Subcutaneous abdominal adipose tissue (tissue), 5 donors: Measurements from ENCODE around the gene TACR3.
"Not testable (repeated sequence)": the region's sequence is repeated elsewhere in the genome, so short reads cannot be mapped to it uniquely, and the experiment has no call there.

Experiments used
- H3K27ac ChIP-seq: one replicate; pipeline ENCODE4 v1.7.0; 2013; ENCODE audit warnings: low read depth, mild to moderate bottlenecking, inconsistent platforms, low read length, moderate library complexity
- H3K27me3 ChIP-seq, 5 donors: one replicate each; pipeline ENCODE4 v1.7.0; 2013; ENCODE audit warnings: low read length in 5 of 5, inconsistent platforms in 1 of 5; ENCODE audit not compliant: control insufficient read depth in 5 of 5, insufficient read depth in 4 of 5
- H3K36me3 ChIP-seq, 5 donors: one replicate each; pipeline ENCODE4 v1.7.0; 2013; ENCODE audit warnings: low read length in 5 of 5; ENCODE audit not compliant: control insufficient read depth in 5 of 5, insufficient read depth in 5 of 5
- H3K4me1 ChIP-seq, 5 donors: one replicate each; pipeline ENCODE4 v1.7.0; 2013; ENCODE audit warnings: low read length in 5 of 5, mild to moderate bottlenecking in 3 of 5, moderate library complexity in 1 of 5; ENCODE audit not compliant: control insufficient read depth in 5 of 5, insufficient read depth in 5 of 5
- H3K4me3 ChIP-seq, 5 donors: one replicate each; pipeline ENCODE4 v1.7.0; 2013; ENCODE audit warnings: low read length in 5 of 5, low read depth in 1 of 5
- H3K9ac ChIP-seq, 5 donors: one replicate each; pipeline ENCODE4 v1.7.0; 2013; ENCODE audit warnings: low read length in 5 of 5, mild to moderate bottlenecking in 4 of 5, moderate library complexity in 3 of 5
- H3K9me3 ChIP-seq, 5 donors: one replicate each; pipeline ENCODE4 v1.7.0; 2013; ENCODE audit warnings: low read length in 5 of 5; ENCODE audit not compliant: control insufficient read depth in 5 of 5
- donor health status: healthy.
- donor health status: healthy.
- donor health status: healthy.
- donor health status: healthy.
- donor health status: healthy.

TACR3 gene, protein sequence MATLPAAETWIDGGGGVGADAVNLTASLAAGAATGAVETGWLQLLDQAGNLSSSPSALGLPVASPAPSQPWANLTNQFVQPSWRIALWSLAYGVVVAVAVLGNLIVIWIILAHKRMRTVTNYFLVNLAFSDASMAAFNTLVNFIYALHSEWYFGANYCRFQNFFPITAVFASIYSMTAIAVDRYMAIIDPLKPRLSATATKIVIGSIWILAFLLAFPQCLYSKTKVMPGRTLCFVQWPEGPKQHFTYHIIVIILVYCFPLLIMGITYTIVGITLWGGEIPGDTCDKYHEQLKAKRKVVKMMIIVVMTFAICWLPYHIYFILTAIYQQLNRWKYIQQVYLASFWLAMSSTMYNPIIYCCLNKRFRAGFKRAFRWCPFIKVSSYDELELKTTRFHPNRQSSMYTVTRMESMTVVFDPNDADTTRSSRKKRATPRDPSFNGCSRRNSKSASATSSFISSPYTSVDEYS

DNA sequence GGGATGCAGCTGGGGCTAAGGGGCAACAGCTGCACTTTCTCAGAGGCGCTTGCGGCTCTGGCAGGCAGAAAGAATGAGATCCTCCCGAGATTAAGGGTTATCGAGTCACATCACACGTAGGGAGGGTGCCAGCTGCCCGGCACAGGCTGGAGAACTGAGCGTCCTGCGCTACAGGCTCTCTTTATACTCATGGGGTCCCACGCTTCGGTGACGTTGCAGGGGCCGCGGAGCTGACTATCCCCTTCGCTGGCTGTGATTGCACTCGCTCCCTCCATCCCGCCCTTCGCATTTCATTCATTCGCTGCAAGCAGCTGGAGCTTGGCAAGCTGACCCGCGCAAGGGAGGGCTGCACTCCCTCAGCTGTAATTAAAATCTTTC, at the start of gene TACR3:
TACR3 (minus strand) TSS at position 156 of the 378 bp plus-strand sequence. CDS start 310 bp downstream, outside the sequence.
- Histone ChIP-seq H3K9ac (no peak within 1 kb of the TSS), H3K4me3 (peak within 1 kb of the TSS in 4 of 5 donors; percentile 27 to 41 (median 30)), H3K27ac (no peak within 1 kb of the TSS), H3K27me3 (peaks cover 5 to 14% (median 12%) of the 10 kb centered on the region in 5 donors), H3K36me3 (no peaks in the 10 kb centered on the region), H3K4me1 (peaks cover 0 to 14% (median 9%) of the 10 kb centered on the region in 5 donors), H3K9me3 (no peaks in the 10 kb centered on the region)

DNA sequence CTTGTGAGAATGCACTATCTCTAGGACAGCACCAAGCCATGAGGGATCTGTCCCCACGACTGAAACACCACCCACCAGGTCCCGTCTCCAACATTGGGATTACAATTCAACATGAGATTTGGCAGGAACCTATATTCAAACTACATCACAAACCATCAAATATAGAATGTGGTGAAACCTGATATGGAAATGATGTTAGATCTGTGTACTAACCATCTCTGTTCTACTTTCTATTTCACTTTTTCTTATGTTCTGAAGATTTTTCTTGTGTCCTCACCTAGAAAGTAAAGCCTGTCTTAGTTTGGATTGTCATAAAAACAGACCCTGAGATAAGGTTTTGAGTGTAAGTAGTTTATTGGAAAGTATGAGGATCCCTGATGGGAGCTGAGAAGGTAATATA, 37.8 kb upstream of the TACR3 start:
- H3K4me3 ChIP-seq = no peak overlapping the region
- H3K27ac ChIP-seq = no peak overlapping the region
- H3K4me1 ChIP-seq = no peaks in the 10 kb centered on the region
- H3K9ac ChIP-seq = no peak overlapping the region
- no peaks in the 10 kb centered on the region for H3K27me3 ChIP-seq
- H3K36me3 ChIP-seq = no peaks in the 10 kb centered on the region
- peaks cover 0 to under 1% (median 0%) of the 10 kb centered on the region in 5 donors for H3K9me3 ChIP-seq

DNA sequence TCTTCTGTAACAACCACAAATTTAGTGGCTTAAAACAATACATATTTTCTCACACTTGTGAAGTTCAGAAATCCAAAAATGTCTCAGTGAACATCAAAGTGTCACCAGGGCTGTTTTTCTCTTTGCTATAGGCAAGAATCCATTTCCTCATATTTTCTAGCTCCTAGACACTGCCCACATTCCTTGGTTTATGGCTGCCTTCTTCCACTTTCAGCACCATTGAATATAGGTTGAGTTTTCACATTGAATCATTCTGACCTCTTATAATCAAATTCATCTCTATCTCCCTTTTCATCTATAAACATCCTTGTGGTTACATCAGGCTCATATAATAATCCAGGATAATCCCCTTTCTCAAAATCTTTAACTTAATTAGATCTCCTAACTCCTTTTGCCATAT, 37.0 kb upstream of the TACR3 start:
- Histone ChIP-seq H3K9me3 (peaks cover 0 to 6% (median 0%) of the 10 kb centered on the region in 5 donors), H3K36me3 (no peaks in the 10 kb centered on the region), H3K4me3 (no peak overlapping the region), H3K27ac (no peak overlapping the region), H3K4me1 (no peaks in the 10 kb centered on the region), H3K9ac (no peak overlapping the region), H3K27me3 (no peaks in the 10 kb centered on the region)

DNA sequence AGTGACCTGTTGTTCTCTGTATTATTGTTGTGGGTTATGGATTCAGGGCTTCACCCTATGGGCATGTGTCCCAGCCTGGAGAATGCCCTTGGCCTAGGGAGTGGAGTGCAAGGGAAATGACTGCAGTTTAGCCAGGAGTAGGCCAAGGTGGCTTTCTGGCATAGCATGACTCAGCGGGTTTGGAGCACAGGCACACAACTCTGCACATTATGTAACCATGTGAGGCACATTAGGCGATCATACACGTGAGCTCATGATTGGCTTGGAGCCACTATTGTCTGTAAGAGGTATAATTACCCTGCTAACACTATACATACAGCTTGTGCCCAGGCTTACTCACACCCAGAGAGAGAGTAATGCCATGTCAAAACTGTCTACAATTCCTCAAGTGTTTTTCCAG, 35.1 kb upstream of the TACR3 start:
- H3K9me3 ChIP-seq = peaks cover 0 to 6% (median 0%) of the 10 kb centered on the region in 5 donors
- H3K9ac ChIP-seq = no peak overlapping the region
- H3K4me1 ChIP-seq = no peaks in the 10 kb centered on the region
- no peak overlapping the region for H3K27ac ChIP-seq
- no peak overlapping the region for H3K4me3 ChIP-seq
- no peaks in the 10 kb centered on the region for H3K27me3 ChIP-seq
- H3K36me3 ChIP-seq = no peaks in the 10 kb centered on the region

DNA sequence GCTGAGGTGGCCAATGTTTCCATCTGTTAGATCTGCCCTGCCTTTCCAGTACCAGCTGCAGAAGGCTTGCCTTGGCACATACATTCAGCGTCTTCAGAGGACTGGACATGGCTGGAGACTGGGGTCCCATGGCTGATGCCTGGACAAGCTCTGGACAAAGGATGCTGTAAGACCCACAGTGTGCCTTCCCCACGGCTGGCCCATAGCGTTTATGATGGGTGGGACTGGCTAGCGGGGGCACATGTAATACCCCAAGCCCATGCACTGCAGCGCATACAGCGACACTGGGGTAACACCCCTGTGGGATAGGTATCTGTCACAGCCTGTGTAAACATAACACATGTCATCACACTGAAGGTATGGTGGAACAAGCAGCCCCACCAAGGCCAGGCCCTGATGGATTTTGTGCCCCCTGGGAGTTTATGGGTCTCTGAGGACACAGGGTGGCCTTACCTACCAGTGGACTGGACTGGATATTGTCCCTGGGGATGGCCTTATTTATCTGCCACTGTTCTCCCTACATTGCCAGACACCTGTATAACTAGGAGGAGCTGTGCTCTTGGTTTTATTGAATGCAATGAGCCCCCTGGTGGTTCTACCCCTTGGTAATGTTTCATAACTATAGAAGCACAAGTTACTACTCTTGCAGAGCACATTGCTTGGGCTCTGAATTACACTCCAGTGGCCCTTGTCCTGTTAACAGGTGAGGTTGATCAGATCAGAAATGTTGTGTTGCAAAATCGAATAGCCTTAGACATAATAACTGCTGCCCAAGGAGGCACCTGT, 34.3 kb upstream of the TACR3 start:
- no peaks in the 10 kb centered on the region for H3K4me1 ChIP-seq
- no peaks in the 10 kb centered on the region for H3K36me3 ChIP-seq
- peaks cover 0 to 6% (median 0%) of the 10 kb centered on the region in 5 donors for H3K9me3 ChIP-seq
- H3K9ac ChIP-seq = no peak overlapping the region
- no peak overlapping the region for H3K4me3 ChIP-seq
- H3K27ac ChIP-seq = no peak overlapping the region
- no peaks in the 10 kb centered on the region for H3K27me3 ChIP-seq

DNA sequence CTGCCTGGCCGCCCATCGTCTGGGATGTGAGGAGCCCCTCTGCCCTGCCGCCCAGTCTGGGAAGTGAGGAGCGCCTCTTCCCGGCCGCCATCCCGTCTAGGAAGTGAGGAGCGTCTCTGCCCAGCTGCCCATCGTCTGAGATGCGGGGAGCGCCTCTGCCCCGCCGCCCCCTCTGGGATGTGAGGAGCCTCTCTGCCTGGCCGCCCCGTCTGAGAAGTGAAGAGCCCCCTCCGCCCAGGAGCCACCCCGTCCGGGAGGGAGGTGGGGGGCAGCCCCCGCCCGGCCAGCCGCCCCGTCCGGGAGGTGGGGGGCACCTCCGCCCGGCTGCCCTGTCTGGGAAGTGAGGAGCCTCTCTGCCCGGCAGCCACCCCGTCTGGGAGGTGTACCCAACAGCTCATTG, 3.4 kb upstream of the TACR3 start:
- H3K4me3 ChIP-seq, H3K9ac ChIP-seq, H3K27ac ChIP-seq, H3K9me3 ChIP-seq, H3K36me3 ChIP-seq: not testable (repeated sequence)
- Histone ChIP-seq H3K27me3 (peaks cover 5 to 14% (median 12%) of the 10 kb centered on the region in 5 donors), H3K4me1 (peaks cover 0 to 14% (median 9%) of the 10 kb centered on the region in 5 donors)

DNA sequence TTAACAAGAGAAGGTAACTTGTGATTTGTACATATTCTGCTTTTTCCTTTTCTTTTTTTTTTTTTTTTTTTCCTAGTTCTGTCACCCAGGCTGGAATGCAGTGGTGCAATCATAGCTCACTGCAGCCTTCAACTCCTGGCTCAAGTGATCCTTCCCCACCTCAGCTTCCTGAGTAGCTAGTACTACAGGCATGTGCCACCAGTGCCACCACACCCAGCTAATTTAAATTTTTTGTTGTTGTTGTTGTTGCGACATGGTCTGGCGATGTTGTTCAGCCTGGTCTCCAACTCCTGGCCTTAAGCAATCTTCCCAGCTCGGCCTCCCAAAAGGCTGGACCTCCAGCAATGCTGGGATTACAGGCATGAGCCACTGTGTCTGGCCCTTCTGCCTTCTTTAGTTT, 1.5 kb upstream of the TACR3 start:
- Histone ChIP-seq H3K4me1 (peaks cover 0 to 14% (median 9%) of the 10 kb centered on the region in 5 donors), H3K4me3 (no peak overlapping the region), H3K36me3 (no peaks in the 10 kb centered on the region), H3K27ac (no peak overlapping the region), H3K9me3 (no peaks in the 10 kb centered on the region), H3K9ac (no peak overlapping the region), H3K27me3 (peaks cover 5 to 14% (median 12%) of the 10 kb centered on the region in 5 donors)

DNA sequence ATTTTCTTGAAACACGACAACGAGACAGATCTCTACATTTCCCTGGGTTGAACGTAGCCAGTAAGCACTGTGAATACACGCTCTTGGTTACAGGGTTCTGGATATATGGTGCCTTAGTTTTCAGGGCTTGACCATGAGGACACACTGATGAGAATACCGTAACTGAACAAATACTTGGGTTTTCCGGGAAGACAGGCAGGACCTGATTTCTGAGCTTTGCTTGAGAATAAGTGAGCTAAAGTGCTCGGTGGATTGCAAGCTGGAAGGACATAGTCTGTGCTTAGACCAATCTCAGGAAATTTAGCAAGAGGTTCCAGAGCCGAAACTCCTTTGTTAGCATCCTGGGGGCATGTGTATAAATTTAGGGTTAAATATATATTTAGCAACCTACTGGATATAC, 876 bp upstream of the TACR3 start:
- no peak overlapping the region for H3K27ac ChIP-seq
- peaks cover 0 to 14% (median 9%) of the 10 kb centered on the region in 5 donors for H3K4me1 ChIP-seq

DNA sequence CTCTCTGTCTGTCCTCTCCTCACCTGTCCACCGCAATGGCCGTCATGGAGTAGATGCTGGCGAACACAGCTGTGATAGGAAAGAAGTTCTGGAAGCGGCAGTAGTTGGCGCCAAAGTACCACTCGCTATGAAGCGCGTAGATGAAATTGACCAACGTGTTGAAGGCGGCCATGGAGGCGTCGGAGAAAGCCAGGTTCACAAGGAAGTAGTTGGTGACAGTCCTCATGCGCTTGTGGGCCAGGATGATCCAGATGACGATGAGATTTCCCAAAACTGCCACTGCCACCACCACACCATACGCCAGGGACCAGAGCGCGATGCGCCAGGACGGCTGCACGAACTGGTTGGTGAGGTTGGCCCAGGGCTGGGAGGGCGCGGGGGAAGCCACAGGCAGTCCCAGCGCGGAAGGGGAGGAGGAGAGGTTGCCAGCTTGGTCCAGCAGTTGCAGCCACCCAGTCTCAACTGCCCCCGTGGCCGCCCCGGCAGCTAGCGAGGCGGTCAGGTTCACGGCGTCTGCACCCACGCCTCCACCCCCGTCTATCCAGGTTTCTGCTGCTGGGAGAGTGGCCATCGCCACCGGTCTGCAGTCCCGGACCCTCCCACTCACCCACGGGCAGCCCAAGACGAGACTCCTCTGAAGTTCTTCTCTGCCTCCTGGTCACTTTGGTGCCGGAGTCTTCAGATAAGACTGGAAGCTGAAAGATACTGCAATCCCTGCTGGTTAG, 518 bp downstream of the TACR3 start:
- H3K27ac ChIP-seq = no peak overlapping the region
- peak overlapping the region in 4 of 5 donors; percentile 27 to 41 (median 30) for H3K4me3 ChIP-seq
- peaks cover 0 to 14% (median 9%) of the 10 kb centered on the region in 5 donors for H3K4me1 ChIP-seq
- H3K9ac ChIP-seq = no peak overlapping the region
- H3K36me3 ChIP-seq = no peaks in the 10 kb centered on the region
- H3K27me3 ChIP-seq = peaks cover 5 to 14% (median 12%) of the 10 kb centered on the region in 5 donors
- no peaks in the 10 kb centered on the region for H3K9me3 ChIP-seq

More for the DNA sequence above, 876 bp upstream of the TACR3 start:
- Histone ChIP-seq H3K9me3 (no peaks in the 10 kb centered on the region), H3K36me3 (no peaks in the 10 kb centered on the region), H3K27me3 (peaks cover 5 to 14% (median 12%) of the 10 kb centered on the region in 5 donors), H3K9ac (no peak overlapping the region), H3K4me3 (no peak overlapping the region)
